Liver (tissue), 3 donors: Measurements from ENCODE around the gene TSHZ2.

Source experiments
- FOXA1 ChIP-seq: IDR thresholded peaks from 2 replicates; pipeline ENCODE4 v1.6.1; 2016; ENCODE audit warnings: antibody characterized with exemption
- RAD21 ChIP-seq, 2 donors: IDR thresholded peaks; 2 replicates each; pipeline ENCODE4 v1.6.1; 2016; ENCODE audit warnings: antibody characterized with exemption in 2 of 2, mild to moderate bottlenecking in 2 of 2
- SP1 ChIP-seq: IDR thresholded peaks from 2 replicates; pipeline ENCODE4 v1.6.1; 2018; ENCODE audit warnings: antibody characterized with exemption, mild to moderate bottlenecking
- TF ChIP-seq, protein P1 (sequence below): IDR thresholded peaks from 2 replicates; pipeline ENCODE4 v1.6.1; 2016; ENCODE audit warnings: antibody characterized with exemption, mild to moderate bottlenecking
- TF ChIP-seq, protein P2 (sequence below): fragments of 150-350 bp; IDR thresholded peaks from 2 replicates; pipeline ENCODE4 v1.5.1; 2017; ENCODE audit warnings: improper control_type of control experiment, low read depth, low read length; ENCODE audit not compliant: missing input control
- TF ChIP-seq, protein P3 (sequence below): IDR thresholded peaks from 2 replicates; pipeline ENCODE4 v1.6.1; 2016; ENCODE audit warnings: antibody characterized with exemption
- donor health status: healthy.
- donor health status: healthy.

DNA sequence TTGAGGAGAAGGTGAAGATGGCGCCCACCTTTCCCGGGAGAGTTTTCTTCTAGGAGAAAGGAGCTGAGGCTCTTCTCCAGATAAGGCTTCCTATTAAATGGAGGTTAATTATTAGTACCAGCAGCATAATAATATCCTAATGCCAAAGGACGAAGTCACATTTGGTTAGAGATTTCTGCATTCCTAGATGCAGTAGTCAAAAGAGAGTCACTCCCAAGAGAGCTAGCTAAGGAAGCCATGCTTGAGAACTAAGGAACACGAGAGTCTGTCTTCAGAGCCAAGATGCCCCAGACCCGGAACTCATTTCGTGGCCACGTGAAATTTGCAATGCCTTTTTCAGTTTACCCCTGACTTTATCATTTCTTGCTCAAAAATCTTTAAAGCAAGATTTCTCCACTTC is 132.7 kb downstream of the TSHZ2 start:
- TF ChIP-seq, protein P1, sequence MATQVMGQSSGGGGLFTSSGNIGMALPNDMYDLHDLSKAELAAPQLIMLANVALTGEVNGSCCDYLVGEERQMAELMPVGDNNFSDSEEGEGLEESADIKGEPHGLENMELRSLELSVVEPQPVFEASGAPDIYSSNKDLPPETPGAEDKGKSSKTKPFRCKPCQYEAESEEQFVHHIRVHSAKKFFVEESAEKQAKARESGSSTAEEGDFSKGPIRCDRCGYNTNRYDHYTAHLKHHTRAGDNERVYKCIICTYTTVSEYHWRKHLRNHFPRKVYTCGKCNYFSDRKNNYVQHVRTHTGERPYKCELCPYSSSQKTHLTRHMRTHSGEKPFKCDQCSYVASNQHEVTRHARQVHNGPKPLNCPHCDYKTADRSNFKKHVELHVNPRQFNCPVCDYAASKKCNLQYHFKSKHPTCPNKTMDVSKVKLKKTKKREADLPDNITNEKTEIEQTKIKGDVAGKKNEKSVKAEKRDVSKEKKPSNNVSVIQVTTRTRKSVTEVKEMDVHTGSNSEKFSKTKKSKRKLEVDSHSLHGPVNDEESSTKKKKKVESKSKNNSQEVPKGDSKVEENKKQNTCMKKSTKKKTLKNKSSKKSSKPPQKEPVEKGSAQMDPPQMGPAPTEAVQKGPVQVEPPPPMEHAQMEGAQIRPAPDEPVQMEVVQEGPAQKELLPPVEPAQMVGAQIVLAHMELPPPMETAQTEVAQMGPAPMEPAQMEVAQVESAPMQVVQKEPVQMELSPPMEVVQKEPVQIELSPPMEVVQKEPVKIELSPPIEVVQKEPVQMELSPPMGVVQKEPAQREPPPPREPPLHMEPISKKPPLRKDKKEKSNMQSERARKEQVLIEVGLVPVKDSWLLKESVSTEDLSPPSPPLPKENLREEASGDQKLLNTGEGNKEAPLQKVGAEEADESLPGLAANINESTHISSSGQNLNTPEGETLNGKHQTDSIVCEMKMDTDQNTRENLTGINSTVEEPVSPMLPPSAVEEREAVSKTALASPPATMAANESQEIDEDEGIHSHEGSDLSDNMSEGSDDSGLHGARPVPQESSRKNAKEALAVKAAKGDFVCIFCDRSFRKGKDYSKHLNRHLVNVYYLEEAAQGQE: no peak
- TF ChIP-seq RAD21 (IDR thresholded peaks at IDR 0.05) (no peak), SP1 (no peak), FOXA1 (no peak)
- TF ChIP-seq, protein P2, sequence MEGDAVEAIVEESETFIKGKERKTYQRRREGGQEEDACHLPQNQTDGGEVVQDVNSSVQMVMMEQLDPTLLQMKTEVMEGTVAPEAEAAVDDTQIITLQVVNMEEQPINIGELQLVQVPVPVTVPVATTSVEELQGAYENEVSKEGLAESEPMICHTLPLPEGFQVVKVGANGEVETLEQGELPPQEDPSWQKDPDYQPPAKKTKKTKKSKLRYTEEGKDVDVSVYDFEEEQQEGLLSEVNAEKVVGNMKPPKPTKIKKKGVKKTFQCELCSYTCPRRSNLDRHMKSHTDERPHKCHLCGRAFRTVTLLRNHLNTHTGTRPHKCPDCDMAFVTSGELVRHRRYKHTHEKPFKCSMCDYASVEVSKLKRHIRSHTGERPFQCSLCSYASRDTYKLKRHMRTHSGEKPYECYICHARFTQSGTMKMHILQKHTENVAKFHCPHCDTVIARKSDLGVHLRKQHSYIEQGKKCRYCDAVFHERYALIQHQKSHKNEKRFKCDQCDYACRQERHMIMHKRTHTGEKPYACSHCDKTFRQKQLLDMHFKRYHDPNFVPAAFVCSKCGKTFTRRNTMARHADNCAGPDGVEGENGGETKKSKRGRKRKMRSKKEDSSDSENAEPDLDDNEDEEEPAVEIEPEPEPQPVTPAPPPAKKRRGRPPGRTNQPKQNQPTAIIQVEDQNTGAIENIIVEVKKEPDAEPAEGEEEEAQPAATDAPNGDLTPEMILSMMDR: no peak
- TF ChIP-seq, protein P3, sequence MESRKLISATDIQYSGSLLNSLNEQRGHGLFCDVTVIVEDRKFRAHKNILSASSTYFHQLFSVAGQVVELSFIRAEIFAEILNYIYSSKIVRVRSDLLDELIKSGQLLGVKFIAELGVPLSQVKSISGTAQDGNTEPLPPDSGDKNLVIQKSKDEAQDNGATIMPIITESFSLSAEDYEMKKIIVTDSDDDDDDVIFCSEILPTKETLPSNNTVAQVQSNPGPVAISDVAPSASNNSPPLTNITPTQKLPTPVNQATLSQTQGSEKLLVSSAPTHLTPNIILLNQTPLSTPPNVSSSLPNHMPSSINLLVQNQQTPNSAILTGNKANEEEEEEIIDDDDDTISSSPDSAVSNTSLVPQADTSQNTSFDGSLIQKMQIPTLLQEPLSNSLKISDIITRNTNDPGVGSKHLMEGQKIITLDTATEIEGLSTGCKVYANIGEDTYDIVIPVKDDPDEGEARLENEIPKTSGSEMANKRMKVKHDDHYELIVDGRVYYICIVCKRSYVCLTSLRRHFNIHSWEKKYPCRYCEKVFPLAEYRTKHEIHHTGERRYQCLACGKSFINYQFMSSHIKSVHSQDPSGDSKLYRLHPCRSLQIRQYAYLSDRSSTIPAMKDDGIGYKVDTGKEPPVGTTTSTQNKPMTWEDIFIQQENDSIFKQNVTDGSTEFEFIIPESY: no peak
